Cardiac fibroblast (primary cell): Measurements from ENCODE around the gene AP2S1.
"Not testable (repeated sequence)": the region's sequence is repeated elsewhere in the genome, so short reads cannot be mapped to it uniquely, and the experiment has no call there.

Source experiments
- DNase-seq, 2 donors: peaks; one replicate each; pipeline versions ENCODE4 v3.0.0 to v3.0.0-alpha.2; 2010; ENCODE audit warnings: low read depth in 2 of 2
- H3K4me3 ChIP-seq, 2 donors: replicated peaks in 1 of 2; 1 replicate in 1 of 2; 2 replicates in 1 of 2; pipeline ENCODE4 v1.5.1; 2011; ENCODE audit warnings: low read depth in 2 of 2, low read length in 2 of 2, mild to moderate bottlenecking in 2 of 2, moderate library complexity in 1 of 2
- TF ChIP-seq, protein P1 (sequence below): IDR thresholded peaks from one replicate; pipeline ENCODE4 v1.5.1; 2011; ENCODE audit warnings: low read depth, mild to moderate bottlenecking, low read length, inconsistent platforms

The AP2S1 gene

DNA sequence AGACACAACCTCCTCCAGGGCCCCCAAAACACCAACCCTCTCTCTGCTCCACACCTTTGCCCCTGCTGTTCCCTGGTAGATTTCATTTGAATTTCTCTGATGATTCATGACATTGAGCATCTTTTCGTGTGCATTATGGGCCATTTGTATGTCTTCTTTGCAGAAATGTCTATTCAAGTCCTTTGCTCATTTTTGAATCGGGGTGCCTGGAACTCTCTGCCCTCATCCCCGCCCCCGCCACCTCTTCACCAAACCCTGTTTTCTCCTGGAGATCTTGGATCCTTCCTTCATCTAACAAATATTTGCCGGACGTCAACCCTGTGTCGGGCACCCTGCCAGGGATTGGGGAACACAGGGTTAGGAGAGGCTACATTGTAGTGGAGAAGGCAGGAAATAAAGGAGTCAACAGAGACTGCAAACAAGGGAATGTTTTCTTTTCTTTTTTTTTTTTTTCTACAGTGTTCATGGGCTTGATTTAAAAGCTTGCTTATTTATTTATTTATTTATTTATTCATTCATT, 36.7 kb downstream of the AP2S1 start:
- TF ChIP-seq, protein P1, sequence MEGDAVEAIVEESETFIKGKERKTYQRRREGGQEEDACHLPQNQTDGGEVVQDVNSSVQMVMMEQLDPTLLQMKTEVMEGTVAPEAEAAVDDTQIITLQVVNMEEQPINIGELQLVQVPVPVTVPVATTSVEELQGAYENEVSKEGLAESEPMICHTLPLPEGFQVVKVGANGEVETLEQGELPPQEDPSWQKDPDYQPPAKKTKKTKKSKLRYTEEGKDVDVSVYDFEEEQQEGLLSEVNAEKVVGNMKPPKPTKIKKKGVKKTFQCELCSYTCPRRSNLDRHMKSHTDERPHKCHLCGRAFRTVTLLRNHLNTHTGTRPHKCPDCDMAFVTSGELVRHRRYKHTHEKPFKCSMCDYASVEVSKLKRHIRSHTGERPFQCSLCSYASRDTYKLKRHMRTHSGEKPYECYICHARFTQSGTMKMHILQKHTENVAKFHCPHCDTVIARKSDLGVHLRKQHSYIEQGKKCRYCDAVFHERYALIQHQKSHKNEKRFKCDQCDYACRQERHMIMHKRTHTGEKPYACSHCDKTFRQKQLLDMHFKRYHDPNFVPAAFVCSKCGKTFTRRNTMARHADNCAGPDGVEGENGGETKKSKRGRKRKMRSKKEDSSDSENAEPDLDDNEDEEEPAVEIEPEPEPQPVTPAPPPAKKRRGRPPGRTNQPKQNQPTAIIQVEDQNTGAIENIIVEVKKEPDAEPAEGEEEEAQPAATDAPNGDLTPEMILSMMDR, result no peak
- peak; percentile 84 to 94 for DNase-seq
- no peak overlapping the region for H3K4me3 ChIP-seq

DNA sequence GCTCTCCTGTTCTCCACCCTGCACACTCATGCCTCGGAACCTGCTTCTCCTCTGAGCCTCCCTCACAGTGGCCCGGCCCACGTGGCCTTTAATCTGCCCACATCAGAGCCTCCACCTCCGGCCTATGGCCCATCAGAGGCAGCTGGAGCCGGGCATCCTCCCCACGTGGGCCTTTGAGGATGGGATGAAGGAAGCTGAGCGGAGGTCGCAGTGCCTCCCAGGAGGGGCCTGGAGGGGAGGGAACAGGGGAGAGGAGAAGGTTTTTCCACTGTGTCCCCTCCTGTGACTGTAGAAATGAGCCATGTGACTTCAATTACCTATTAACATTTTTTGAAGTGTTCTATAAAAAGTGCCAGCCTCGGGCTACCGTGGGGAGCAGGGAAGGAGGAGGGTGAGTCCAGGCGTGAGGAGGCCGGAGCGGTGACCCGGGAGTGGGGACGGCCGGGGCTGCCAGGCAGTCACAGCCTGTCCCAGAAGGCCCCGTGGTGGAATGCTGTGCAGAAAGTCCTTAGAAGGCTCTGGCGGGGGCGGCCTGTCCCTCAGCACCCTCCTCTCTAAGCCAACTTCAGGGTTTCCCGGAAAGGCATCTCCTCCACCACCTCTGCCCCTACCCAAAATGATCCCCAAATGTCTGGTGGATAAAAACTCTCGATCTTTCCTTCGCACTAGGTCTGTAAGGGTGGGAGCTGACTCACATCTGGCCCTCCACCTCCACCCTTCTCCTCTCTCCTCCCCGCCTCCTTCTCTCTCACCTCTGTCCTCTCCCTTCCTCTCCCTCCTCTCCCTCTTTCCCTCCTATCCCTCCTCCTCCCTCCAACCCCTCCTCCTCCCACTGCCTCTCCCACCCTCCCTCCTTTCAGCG, 37.4 kb downstream of the AP2S1 start:
- TF ChIP-seq, protein P1, result no peak
- no peak for DNase-seq
- no peak overlapping the region for H3K4me3 ChIP-seq

DNA sequence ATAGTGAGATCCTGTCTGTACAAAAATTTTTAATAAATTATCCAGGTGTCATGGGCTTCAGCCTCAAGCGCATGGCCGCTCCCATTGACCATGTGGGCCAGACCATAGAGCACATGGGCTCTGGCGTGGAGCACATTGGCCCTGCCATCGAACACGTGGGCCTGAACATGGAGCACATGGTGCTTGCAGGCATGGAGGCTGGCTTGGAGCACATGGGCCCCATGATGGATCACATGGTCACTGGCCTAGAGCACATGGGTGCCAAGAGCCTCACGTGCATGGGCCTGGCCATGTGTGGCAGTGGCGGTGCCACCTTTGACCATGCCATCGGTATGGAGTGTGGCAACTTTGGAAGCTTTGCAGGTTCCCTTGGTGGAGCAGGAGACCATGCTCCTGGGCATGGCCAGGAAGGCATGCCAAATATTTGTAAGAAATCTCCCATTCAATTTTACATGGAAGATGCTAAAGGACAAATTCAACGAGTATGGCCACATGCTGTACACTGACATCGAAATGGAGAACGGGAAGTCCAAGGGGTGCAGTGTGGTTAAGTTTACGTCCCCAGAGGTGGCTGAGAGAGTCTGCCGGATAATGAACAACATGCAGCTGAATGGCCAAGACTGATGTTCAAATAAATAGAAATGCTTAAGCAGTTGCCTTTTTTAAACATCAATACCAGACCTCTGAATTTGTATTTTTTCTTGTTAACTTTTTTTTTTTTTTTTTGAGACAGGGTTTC, 40.9 kb downstream of the AP2S1 start:
- TF ChIP-seq, protein P1, result no peak
- no peak for DNase-seq
- H3K4me3 ChIP-seq, result no peak overlapping the region

DNA sequence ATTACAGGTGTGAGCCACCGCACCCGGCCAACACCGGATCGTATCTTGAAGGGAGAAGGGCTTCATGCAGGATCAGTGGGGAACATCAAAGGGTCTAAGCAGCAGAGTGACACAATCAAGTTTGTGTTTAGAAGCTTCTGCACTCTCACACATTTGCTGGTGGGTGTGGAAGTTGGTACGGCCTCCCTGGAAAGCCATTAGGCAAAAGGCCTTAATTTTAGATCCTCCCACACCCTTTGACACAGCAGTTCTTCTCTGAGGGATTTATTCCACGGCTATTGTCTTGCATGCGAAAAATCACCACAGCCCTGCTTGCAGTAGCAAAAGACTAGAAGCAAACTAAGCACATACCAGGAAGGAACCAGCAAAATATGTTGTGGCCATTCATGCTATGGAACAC, 44.0 kb downstream of the AP2S1 start:
- H3K4me3 ChIP-seq, result no peak overlapping the region
- TF ChIP-seq, protein P1, result no peak
- no peak for DNase-seq

DNA sequence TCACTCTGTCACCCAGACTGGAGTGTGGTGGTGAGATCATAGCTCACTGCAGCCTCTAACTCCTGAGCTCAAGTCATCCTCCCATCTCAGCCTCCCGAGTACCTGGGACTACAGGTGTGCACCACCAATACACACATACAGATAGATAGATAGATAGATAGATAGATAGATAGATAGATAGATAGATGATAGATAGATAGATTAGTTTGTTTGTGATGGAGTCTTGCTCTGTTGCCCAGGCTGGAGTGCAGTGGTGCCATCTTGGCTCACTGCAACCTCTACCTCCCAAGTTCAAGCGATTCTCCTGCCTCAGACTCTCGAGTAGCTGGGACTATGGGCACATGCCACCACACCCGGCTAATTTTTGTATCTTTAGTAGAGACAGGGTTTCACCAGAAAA, 46.2 kb downstream of the AP2S1 start:
- not testable (repeated sequence) for H3K4me3 ChIP-seq, DNase-seq

DNA sequence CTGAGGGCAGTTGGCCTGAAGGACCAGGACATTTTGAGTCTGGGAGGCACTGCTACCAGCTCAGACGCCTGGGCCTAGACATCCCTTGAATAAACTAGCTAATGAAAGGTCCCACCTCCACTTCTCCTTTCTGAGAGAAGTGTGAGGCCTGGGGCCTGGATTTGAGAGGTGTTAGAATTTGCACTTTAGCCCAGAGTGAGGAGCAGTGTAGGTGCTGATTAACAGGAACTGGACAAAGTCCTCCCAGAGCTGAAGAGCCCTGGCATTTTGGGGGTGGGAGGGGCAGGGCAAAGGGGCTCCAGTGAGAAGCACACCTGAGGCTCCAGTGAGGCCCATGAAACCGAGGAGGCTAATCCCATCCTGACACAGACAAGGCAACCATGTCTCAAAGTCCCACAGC, 47.1 kb downstream of the AP2S1 start:
- DNase-seq, result no peak
- TF ChIP-seq, protein P1, result no peak
- no peak overlapping the region for H3K4me3 ChIP-seq

DNA sequence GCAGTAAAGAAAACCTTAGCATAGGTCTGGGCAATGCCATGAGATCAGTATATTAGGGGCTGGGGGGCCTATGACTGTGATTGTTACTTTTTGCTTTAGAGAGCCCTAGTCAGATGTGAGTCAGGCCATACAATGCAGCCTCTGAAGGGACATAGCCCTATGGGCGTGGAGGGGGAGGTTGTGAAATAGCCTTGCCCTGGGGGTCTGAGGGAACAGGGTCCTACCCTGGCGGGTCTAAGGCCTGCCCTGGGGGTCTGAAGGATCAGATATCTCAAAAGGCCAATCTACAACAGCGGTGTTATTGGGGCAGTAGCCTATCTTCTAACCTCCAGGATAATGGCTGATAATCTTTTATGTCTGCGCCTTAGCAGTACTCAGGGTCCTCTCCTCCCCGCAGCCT, 48.5 kb downstream of the AP2S1 start:
- H3K4me3 ChIP-seq, result no peak overlapping the region
- DNase-seq, result no peak
- TF ChIP-seq, protein P1, result no peak
